Endothelial cell of umbilical vein (primary cell): Measurements from ENCODE around the gene CEP250. TPM values are rescaled to one million over a fixed set of nuclear protein-coding genes. Genes with fewer than 3 reads are reported as not detected.

Source experiments
- BruUV-seq: library from RNA; stranded (reverse); fragments of 400-500 nt; replicated peaks from 2 replicates; lab custom pipeline; 2021; lab: Mats Ljungman, UMichigan
- CTCF ChIA-PET: fragments of 300-600, 350-600 bp; sonication (Branson Sonifier 250); formaldehyde crosslinking; loops from one replicate; lab custom pipeline; 2021; ENCODE audit warnings: antibody characterized with exemption, inconsistent platforms; lab: Charles Lee
- POLR2A ChIA-PET: fragments of 300-600, 350-600 bp; sonication (Branson Sonifier 250); formaldehyde crosslinking; loops from one replicate; lab custom pipeline; 2021; ENCODE audit warnings: antibody characterized with exemption, inconsistent platforms; lab: Charles Lee
- DNase-seq: peaks from one replicate; pipeline ENCODE4 v3.0.0-alpha.2; 2011; ENCODE audit warnings: low read depth, low spot score
- FAIRE-seq: peaks from 2 replicates; lab custom pipeline; 2011; peaks lifted over from hg19 to GRCh38; lab: Jason Lieb, UNC
- H2AFZ ChIP-seq: 2 replicates; pipeline ENCODE4 v1.6.0; 2012; ENCODE audit warnings: low read depth, low read length, control low read depth, inconsistent platforms
- H3K27ac ChIP-seq: 2 replicates; pipeline ENCODE4 v1.5.1; 2011; ENCODE audit warnings: low read depth, mild to moderate bottlenecking, control low read depth, low read length, moderate library complexity; ENCODE audit not compliant: insufficient read depth
- H3K27me3 ChIP-seq, 2 experiments: 2 replicates each; pipeline versions ENCODE4 v1.6.0 to v1.6.1; 2011; ENCODE audit warnings: low read length in 2 of 2, mixed read lengths in 1 of 2; ENCODE audit not compliant: control insufficient read depth in 2 of 2, insufficient read depth in 2 of 2
- H3K36me3 ChIP-seq, 2 experiments: 2 replicates in 1 of 2; 3 replicates in 1 of 2; pipeline ENCODE4 v1.5.1; 2011; ENCODE audit warnings: low read length in 2 of 2, mild to moderate bottlenecking in 1 of 2, moderate library complexity in 1 of 2; ENCODE audit not compliant: control insufficient read depth in 2 of 2, insufficient read depth in 2 of 2; ENCODE audit errors: extremely low read depth in 1 of 2
- H3K4me1 ChIP-seq: 3 replicates; pipeline ENCODE4 v1.5.1; 2011; ENCODE audit warnings: mild to moderate bottlenecking, low read length; ENCODE audit not compliant: control insufficient read depth, insufficient read depth; ENCODE audit errors: extremely low read depth
- H3K4me2 ChIP-seq: 2 replicates; pipeline ENCODE4 v1.6.1; 2011; ENCODE audit warnings: low read length, control low read depth, mixed read lengths; ENCODE audit not compliant: insufficient read depth
- H3K4me3 ChIP-seq, 3 experiments: fragments of 200-600 bp in 1 of 3; sonication (generic), shearing (Covaris generic) in 1 of 3; replicated peaks in 1 of 3; 2 replicates each; pipeline ENCODE4 v1.5.1; 2011 to 2016; ENCODE audit warnings: control low read depth in 3 of 3, low read length in 3 of 3, mild to moderate bottlenecking in 2 of 3, inconsistent platforms in 1 of 3, low read depth in 1 of 3, moderate library complexity in 1 of 3; ENCODE audit not compliant: insufficient read depth in 1 of 3
- H3K79me2 ChIP-seq: 2 replicates; pipeline ENCODE4 v1.6.0; 2012; ENCODE audit warnings: low read length, inconsistent platforms; ENCODE audit not compliant: control insufficient read depth, insufficient read depth
- H3K9ac ChIP-seq: replicated peaks from 2 replicates; pipeline ENCODE3; 2011; ENCODE audit warnings: low read length, control low read depth; ENCODE audit not compliant: insufficient read depth; ENCODE audit errors: extremely low read depth
- H3K9me1 ChIP-seq: replicated peaks from 3 replicates; pipeline ENCODE4 v1.6.0; 2011; ENCODE audit warnings: mild to moderate bottlenecking, low read length; ENCODE audit not compliant: control insufficient read depth, insufficient read depth; ENCODE audit errors: extremely low read depth
- H3K9me3 ChIP-seq: replicated peaks from 2 replicates; pipeline ENCODE4 v1.5.1; 2012; ENCODE audit warnings: low read length, inconsistent platforms; ENCODE audit not compliant: control insufficient read depth, insufficient read depth
- H4K20me1 ChIP-seq: replicated peaks from 2 replicates; pipeline ENCODE3; 2011; ENCODE audit warnings: mild to moderate bottlenecking, low read length; ENCODE audit not compliant: control insufficient read depth, insufficient read depth; ENCODE audit errors: extremely low read depth
- EZH2 ChIP-seq: IDR thresholded peaks from 2 replicates; pipeline ENCODE4 v1.6.1; 2012; ENCODE audit warnings: borderline replicate concordance, low read depth, mild to moderate bottlenecking, moderate library complexity, low read length, inconsistent platforms; ENCODE audit not compliant: severe bottlenecking
- FOS ChIP-seq: IDR thresholded peaks from 2 replicates; pipeline ENCODE4 v1.6.1; 2011; ENCODE audit warnings: mild to moderate bottlenecking, low read length, moderate library complexity, borderline replicate concordance; ENCODE audit not compliant: insufficient read depth
- GATA2 ChIP-seq: IDR thresholded peaks from 2 replicates; pipeline ENCODE4 v1.7.0; 2011; ENCODE audit warnings: low read depth, mild to moderate bottlenecking, moderate library complexity, mixed read lengths, low read length; ENCODE audit not compliant: insufficient read length, insufficient read depth
- JUN ChIP-seq: IDR thresholded peaks from 2 replicates; pipeline ENCODE4 v1.6.1; 2011; ENCODE audit warnings: borderline replicate concordance, low read depth; ENCODE audit not compliant: insufficient read length, insufficient read depth
- MYC ChIP-seq: IDR thresholded peaks from one replicate; pipeline ENCODE4 v1.6.1; 2011; ENCODE audit warnings: mild to moderate bottlenecking, low read depth, low read length
- POLR2A ChIP-seq: IDR thresholded peaks from 2 replicates; pipeline ENCODE4 v1.6.1; 2012; ENCODE audit warnings: low read depth, mild to moderate bottlenecking, control low read depth, low read length
- POLR2AphosphoS5 ChIP-seq: IDR thresholded peaks from 2 replicates; pipeline ENCODE4 v1.6.1; 2012; ENCODE audit warnings: low read depth, mild to moderate bottlenecking, control low read depth, low read length, moderate library complexity; ENCODE audit not compliant: insufficient read depth
- dilution Hi-C: fragments of 300-500 bp; cut with MboI; formaldehyde crosslinking; loops from one replicate; pipeline ENCODE4 v1.15.0; 2019; ENCODE audit warnings: low sequenced_read_pairs; ENCODE audit not compliant: extremely low pct_ligation_motif_present
- intact Hi-C: fragments of 100-400 bp; cut with micrococcal nuclease; formaldehyde crosslinking; loops from one replicate; pipeline ENCODE4 v1.10.0; 2022
- polyA plus RNA-seq, 4 experiments: library from polyadenylated mRNA; depleted of rRNA in 3 of 4; stranded (reverse) in 3 of 4; unstranded in 1 of 4; fragments of >200 nt; gene quantifications; 2 replicates each; pipeline versions ENCODE4 v1.2.1 to v1.2.3, GENCODE V29; 2011 to 2012; ENCODE audit warnings: missing spikeins in 1 of 4
- total RNA-seq: library from RNA; stranded (reverse); gene quantifications from 2 replicates; pipeline ENCODE4 v1.2.3, GENCODE V29; 2021
- TF ChIP-seq, protein P1 (sequence below): IDR thresholded peaks from 2 replicates; pipeline ENCODE4 v1.6.1; 2011; ENCODE audit not compliant: insufficient read depth, insufficient read length
- TF ChIP-seq, protein P2 (sequence below), 2 donors: IDR thresholded peaks; 1 replicate in 1 of 2; 2 replicates in 1 of 2; pipeline ENCODE4 v1.5.1; 2011; ENCODE audit warnings: low read length in 2 of 2, mild to moderate bottlenecking in 2 of 2, moderate library complexity in 2 of 2, control low read depth in 1 of 2, inconsistent platforms in 1 of 2, low read depth in 1 of 2; ENCODE audit not compliant: insufficient read depth in 1 of 2; ENCODE audit errors: extremely low read depth in 1 of 2

CEP250 gene
- total and polyA plus RNA-seq, 2 donors (not counting 3 experiments of a cell fraction or from before 2014, with no cell fraction given) = 5.3 to 58.9 TPM

DNA sequence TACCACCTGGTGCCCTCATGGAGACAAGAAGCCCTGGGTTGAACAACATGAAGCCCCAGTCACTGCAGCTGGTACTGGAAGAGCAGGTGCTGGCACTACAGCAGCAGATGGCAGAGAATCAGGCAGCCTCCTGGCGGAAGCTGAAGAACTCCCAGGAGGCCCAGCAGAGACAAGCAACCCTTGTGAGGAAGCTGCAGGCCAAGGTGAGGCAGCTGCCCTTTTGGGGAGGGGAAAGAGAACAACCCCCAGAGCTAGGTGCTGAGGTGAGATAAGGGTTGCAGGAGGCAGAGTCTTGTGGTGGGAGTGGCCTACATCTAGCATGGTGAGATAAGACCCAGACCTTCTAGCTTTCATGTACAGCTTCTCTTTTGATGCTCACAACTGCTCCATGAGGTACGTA lies 7.0 kb downstream of the CEP250 start:
- ChIA-PET POLR2A (no interaction called here), CTCF (interaction anchor here (1.8 to 3.1 kb wide), 4 partner anchors 12 to 158 kb away, joined by 7 to 10 read pairs (median 8); no protein-coding TSS in a partner anchor)
- H2AFZ ChIP-seq = no peak overlapping the region
- H3K27ac ChIP-seq = peak overlapping the region; percentile 94
- DNase-seq (no peak), FAIRE-seq (no peak)
- peak overlapping the region; percentile 47 for H3K9ac ChIP-seq
- H3K4me3 ChIP-seq = no peak overlapping the region
- TF ChIP-seq, protein P1, sequence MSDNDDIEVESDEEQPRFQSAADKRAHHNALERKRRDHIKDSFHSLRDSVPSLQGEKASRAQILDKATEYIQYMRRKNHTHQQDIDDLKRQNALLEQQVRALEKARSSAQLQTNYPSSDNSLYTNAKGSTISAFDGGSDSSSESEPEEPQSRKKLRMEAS = no peak
- TF ChIP-seq JUN (no peak), MYC (no peak), EZH2 (no peak), FOS (no peak), GATA2 (no peak), POLR2AphosphoS5 (no peak), POLR2A (no peak)
- TF ChIP-seq, protein P2, sequence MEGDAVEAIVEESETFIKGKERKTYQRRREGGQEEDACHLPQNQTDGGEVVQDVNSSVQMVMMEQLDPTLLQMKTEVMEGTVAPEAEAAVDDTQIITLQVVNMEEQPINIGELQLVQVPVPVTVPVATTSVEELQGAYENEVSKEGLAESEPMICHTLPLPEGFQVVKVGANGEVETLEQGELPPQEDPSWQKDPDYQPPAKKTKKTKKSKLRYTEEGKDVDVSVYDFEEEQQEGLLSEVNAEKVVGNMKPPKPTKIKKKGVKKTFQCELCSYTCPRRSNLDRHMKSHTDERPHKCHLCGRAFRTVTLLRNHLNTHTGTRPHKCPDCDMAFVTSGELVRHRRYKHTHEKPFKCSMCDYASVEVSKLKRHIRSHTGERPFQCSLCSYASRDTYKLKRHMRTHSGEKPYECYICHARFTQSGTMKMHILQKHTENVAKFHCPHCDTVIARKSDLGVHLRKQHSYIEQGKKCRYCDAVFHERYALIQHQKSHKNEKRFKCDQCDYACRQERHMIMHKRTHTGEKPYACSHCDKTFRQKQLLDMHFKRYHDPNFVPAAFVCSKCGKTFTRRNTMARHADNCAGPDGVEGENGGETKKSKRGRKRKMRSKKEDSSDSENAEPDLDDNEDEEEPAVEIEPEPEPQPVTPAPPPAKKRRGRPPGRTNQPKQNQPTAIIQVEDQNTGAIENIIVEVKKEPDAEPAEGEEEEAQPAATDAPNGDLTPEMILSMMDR (IDR thresholded peaks at IDR 0.05; ENCODE audit: extremely low read depth in 1 of 2, insufficient read depth in 1 of 2, low read depth in 1 of 2, low read length in 2 of 2) = no peak
- no peaks in the 10 kb centered on the region for H4K20me1 ChIP-seq
- BruUV-seq = no TSS peak
- peaks cover 25% of the 10 kb centered on the region for H3K4me1 ChIP-seq
- H3K9me1 ChIP-seq = no peaks in the 10 kb centered on the region
- H3K9me3 ChIP-seq = no peaks in the 10 kb centered on the region
- dilution Hi-C loops (no loop called here), intact Hi-C loops (loop anchor here (5.0 kb wide), 2 partner anchors 50 to 140 kb away; no protein-coding TSS in a partner anchor)
- H3K27me3 ChIP-seq = no peaks in the 10 kb centered on the region
- peaks cover 2 to 10% of the 10 kb centered on the region in 2 experiments for H3K36me3 ChIP-seq
- no peaks in the 10 kb centered on the region for H3K79me2 ChIP-seq
- H3K4me2 ChIP-seq = no peak overlapping the region
